ENCODE results near the gene AGBL4.

The AGBL4 gene

GRCh38 chr1:48808496-48808895, 1215.3 kb downstream of the AGBL4 start:
- DNase-seq, result no peak

DNA sequence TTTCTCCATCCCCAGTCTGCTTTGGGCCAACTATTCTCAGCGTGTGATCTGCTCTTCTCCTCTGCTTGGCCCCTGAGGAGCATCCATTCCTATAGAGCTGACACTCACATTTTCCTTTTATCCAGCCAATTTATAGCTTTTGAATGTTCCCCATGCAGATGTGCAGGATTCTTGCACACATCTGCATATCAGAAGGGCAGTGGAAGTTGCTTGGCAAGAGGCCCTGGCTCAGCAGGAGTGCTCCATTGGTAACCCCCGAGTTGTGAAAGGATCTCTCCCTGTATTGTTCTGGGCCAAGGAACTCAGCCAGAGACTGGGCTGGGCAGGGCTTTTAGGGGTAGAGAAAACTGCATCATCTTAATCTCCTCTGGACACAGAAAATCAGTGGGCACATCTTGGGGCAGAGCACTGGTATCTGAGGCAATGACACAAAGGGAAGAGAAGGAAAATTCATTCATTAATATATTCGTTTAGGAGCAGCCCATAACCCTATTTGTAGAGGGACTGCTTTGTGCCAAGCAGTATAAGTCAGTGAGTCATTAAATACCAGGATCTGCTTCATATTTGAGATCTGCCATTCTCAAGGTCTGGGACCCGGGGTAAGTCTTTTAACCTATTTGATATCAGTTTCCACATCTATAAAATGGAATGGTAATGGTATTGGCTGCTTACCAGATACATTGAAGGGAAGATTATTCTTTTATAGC, 1216.0 kb downstream of the AGBL4 start:
- no peak for DNase-seq

GRCh38 chr1:48803474-48803873, 1220.3 kb downstream of the AGBL4 start:
- DNase-seq, result no peak

GRCh38 chr1:48794816-48795215, 1228.9 kb downstream of the AGBL4 start:
- peak; percentile 23 for DNase-seq

DNA sequence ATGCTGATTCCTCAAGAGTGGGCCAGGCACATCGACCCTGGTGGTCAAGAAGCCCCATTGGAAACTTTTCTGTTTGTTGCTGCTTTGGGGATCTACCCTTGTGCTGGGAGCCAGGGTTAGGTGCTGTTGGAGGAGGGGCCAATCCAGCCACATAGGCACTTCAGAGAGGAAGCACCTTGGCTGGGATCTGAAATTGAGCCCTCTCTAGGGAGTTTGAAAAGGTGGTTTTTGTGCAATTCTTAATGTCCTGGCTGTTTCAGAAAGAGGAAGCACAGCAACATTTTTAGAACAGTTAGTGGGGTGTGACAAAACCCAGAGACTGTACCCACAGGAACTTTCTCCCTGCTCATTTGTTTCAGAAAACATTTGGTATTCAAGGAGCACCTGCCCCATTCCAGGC, 1229.9 kb downstream of the AGBL4 start:
- no peak for DNase-seq

DNA sequence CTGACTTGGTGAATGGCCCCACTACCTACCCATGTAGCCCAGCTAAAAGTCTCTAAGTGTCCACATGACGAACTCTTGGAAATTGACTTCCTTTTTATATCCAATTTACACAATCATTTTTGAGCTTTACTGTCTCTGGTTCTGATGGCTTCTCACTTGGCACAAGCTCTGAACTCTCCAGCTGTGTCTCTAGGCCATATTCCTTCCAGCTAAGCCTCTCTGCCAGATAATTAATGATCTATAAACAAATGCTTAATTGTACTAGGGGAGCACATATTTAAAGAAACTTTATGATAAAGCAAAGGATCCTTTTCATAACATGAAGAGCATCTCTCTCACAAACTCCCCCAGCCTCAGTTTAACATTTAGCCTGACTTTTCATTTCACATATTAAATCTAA, 1230.8 kb downstream of the AGBL4 start:
- DNase-seq, result no peak

DNA sequence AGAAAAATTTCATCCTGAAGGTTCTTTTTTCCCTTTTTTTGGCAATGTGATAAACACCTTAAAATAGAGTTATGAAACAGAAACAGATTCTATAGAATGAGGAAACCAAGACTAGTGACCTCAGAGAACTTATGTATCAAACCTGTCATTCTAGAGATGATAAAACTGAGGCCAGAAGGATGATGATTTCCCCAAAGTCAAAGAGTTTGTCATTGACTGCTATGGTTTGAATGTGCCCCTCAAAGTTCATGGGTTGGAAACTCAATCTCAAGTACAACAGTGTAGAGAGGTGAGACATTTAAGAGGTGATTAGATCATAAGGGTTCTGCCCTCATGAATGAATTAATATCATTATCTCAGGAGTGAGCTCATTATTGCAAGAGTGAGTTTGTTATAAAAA, 1233.4 kb downstream of the AGBL4 start:
- no peak for DNase-seq

- DNase-seq, result no peak
These were observed 1233.9 kb downstream of the AGBL4 start for GRCh38 chr1:48789903-48790302.

DNA sequence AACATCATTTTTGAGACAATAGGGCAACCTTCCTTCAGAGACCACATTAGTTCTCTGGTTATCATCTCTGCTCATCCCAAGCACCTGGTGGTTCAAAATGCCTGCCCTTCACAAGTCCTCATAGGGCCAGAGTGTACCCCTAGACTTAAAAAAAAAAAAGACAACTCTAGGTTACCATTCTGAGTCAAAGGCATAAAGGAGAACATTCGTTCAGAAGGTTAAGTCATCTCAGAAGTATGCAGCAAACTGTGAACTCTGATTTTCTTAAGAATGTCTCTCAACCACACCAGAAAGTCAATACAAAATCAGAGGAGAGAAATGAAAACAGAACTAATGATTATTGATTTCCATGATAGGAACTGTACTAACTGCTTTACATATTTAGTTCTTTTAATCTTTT, 1237.9 kb downstream of the AGBL4 start:
- DNase-seq, result no peak

GRCh38 chr1:48784301-48784700, 1239.5 kb downstream of the AGBL4 start:
- DNase-seq, result no peak

DNA sequence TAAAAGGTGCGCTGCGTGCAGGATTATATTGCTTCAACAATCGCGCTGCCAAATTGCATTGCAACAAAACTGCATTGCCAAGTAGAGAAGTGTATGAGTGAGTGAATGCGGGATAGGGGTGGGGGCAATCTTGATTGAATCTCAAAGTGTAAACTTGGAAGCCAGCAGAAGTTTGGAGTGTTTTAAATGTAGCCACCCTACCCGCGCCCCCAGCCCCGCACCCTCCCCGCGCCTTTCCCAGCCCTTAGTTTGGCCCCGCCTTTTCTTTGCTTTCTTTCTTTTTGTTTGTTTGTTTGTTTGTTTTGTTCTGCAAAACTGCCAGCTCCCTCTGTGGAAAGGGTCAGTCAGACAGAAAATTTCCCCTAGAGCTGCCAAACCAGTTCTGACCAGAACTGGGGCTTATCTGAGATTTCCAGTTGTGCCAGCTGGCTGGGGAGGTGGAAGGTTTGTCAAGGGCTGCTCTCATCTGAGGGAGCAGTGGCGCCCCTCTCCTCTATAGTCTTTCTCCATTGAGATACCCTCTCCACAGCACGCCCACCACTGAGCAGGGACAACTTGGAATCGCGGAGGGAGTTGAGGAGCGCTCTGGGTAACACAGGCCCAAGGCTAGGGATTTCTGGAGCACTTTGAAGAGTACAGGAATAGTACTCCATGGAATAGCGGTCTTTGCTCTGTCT, 1246.4 kb downstream of the AGBL4 start:
- DNase-seq, result no peak

GRCh38 chr1:48776393-48777218, 1247.1 kb downstream of the AGBL4 start, which contains the start of gene BEND5:
TSS of gene BEND5 (minus strand) at chr1:48776891. CDS start at chr1:48776831, 60 bp downstream.
- DNase-seq, result peak; percentile 78

DNA sequence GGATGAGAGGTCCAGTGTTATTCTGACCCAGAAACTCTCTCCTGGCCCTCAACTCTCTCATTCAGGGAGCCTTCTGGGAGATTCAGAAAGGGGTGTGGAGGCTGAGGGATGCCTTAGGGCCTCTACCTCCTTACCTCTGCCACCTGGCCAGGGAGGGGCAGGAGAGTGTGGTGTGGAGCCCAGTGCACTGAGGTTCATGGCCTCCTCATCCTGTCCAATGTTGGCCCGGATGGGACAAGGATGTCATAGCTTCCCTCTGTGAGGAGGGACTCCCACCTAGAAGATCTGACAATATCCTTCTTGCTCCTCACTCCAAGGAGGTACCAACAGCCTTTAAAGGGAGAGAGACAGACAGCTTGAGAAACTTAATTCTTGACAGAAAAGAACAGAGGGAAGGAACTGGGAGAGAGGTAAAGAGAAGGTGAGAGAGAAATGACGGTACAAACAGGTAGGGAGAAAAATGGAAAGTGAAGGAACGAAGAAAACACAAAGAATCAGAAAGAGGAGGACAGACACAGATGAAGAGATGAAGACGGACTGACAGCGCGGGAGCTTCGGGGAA, 1247.8 kb downstream of the AGBL4 start:
- DNase-seq, result no peak

DNA sequence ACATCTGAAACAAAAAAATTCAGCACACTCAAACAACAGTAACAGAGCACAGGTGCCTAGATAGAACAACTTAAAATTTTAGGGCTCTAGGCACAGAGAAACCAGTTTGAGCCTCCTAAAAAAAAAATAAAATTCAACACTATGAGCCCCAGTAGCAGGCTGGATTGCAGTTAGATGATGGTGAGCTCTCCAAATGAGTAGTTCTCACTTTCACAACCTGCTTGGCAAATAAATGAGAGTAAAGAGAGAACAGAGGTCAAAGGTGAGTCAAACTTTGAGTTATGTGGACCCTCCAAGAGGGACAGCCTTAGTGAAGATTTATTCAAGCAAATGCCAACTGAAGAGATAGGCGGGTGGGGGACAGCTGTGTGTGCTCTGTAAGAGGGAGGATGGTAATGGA, 1250.6 kb downstream of the AGBL4 start:
- no peak for DNase-seq

GRCh38 chr1:48772211-48772610, 1251.5 kb downstream of the AGBL4 start:
- no peak for DNase-seq

- no peak for DNase-seq
These were observed 1252.2 kb downstream of the AGBL4 start for GRCh38 chr1:48771561-48771960.

GRCh38 chr1:48767975-48768510, 1255.7 kb downstream of the AGBL4 start:
- DNase-seq, result peak; percentile 57

- DNase-seq, result no peak
These were observed 1258.4 kb downstream of the AGBL4 start for GRCh38 chr1:48765335-48765734.

DNA sequence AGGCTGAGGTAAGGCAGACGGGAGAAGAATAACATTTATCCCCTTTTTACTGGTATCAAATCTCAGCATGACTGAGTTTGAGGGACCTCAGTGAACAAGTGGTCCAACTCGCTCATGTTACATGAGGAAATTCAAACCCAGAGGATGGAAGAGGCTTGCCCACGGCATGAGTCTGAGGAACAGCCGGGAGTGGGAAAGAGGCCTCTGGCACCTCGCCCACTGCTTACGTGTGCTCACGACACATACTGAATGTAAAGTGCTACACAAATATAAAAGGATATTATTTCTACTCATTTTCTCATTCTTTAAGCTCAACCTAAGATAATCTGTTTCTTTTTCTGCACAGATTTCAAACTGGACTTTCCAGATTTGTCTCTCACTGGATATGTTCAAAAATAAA, 1261.8 kb downstream of the AGBL4 start:
- DNase-seq, result peak; percentile 54

GRCh38 chr1:48761411-48761810, 1262.3 kb downstream of the AGBL4 start:
- DNase-seq, result peak; percentile 86

GRCh38 chr1:48760857-48761256, 1262.9 kb downstream of the AGBL4 start:
- DNase-seq, result peak; percentile 5

DNA sequence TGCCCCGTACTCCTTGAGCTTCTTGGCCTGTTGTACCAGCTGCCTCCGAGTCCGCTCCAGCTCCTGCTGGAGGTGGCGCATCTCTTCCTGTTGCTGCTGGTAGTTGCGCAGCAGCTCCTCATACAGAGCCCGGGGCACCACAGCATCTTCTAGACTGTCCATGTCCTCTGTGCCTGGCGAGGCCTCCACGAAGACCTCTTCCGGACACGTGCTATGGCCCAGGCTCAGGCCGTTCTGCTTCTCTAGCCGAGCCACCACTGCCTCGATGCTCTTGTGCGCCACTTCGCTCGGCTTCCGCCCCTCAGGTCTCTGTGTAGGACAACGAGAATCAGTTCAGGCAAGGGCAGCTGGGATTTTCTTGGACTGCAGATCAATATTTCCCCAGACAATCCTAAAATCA, 1264.8 kb downstream of the AGBL4 start:
- DNase-seq, result no peak

- no peak for DNase-seq
These were observed 1266.4 kb downstream of the AGBL4 start for GRCh38 chr1:48757363-48757762.
